ENCODE data around the gene FCGBP.

The FCGBP gene

DNA sequence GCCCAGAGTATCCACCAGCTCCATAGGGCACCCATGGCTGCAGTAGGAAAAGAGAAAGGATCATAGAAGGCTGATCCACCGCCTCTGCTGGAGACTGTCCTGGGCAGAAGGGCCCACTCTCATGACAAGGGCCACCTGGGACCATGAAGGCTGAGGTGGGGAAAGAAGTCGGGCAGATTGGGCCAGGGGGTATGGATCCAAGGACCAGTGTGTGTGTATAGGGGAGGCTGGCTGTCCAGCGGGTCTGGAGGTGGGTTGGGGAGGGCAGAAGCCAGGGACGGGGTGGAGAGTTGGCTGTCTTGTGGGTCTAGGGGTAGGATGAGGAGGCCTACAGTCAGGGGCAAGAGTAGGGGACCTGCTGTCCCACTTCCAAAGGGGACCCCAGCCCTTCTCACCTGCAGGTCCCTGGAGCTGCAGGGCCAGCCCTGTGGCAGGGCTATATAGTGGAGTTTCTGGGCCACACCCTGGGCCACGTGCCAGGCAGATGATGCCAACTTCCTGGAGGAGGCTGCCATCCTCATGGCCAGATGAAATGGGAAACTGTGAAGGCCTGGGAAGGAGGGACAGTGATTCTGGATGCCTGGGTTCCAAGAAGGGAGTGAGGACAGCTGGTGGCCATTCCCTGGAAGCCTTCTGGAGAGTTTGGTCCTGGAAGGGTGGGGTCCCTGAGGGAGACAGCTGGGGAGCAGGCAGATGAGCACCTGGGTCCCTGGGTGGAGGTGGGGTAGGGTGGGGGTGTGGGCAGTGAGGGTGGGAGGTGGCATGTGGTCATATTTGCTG, at the start of gene FCGBP:
Gene FCGBP (minus strand): TSS at position 51 of the 780 bp plus-strand sequence.
- Histone ChIP-seq H3K27ac (ENCODE audit: low read depth, low read length) (no peak within 1 kb of the TSS), H3K9ac (ENCODE audit: low read length) (no peak within 1 kb of the TSS), H3K4me1 (ENCODE audit: insufficient read depth, low read length) (no peaks in the 10 kb centered on the region), H3K9me3 (ENCODE audit: low read length) (no peaks in the 10 kb centered on the region), H3K36me3 (ENCODE audit: insufficient read depth, low read length) (no peaks in the 10 kb centered on the region), H3K27me3 (ENCODE audit: control insufficient read depth in 1 of 2, insufficient read depth in 2 of 2, low read length in 2 of 2) (peaks cover 0 to 3% of the 10 kb centered on the region in 2 donors), H3K4me3 (ENCODE audit: low read depth in 1 of 2, low read length in 2 of 2) (no peak within 1 kb of the TSS)

DNA sequence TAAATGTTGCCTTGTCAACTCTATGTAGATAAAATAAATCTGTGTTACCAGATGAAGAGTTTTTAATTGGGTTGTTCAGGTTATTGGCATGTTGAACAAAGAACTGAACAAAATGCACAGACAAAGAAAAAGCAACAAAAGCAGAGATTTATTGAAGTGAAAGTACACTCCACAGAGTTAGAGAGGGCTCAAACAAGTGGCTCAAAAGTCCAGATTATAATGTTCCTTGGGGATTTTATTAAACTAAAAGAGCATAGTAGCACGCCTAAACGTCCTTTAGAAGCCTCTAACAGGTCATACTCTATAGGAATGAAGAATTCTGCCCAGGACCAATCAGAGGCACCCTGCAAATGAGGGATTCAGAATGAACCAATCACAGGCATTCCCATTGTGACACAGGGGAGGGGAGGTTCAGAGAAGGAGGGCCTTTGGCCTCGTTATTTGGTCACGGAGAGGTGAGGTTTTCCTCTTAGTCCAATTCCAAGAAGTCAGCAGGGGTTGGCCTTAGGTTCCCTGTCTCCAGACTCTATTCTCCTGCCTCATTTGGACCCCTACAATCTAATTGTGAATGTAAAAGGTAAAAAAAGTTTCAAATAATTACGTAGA, 49.4 kb upstream of the FCGBP start:
- H3K9me3 ChIP-seq (ENCODE audit: low read length): peaks cover 8% of the 10 kb centered on the region
- no peak overlapping the region for H3K27ac ChIP-seq (ENCODE audit: low read depth, low read length)
- peaks cover 24% of the 10 kb centered on the region for H3K36me3 ChIP-seq (ENCODE audit: insufficient read depth, low read length)
- H3K4me3 ChIP-seq (ENCODE audit: low read depth in 1 of 2, low read length in 2 of 2): no peak overlapping the region
- H3K9ac ChIP-seq (ENCODE audit: low read length): no peak overlapping the region
- no peaks in the 10 kb centered on the region for H3K4me1 ChIP-seq (ENCODE audit: insufficient read depth, low read length)
- H3K27me3 ChIP-seq (ENCODE audit: control insufficient read depth in 1 of 2, insufficient read depth in 2 of 2, low read length in 2 of 2): no peaks in the 10 kb centered on the region

DNA sequence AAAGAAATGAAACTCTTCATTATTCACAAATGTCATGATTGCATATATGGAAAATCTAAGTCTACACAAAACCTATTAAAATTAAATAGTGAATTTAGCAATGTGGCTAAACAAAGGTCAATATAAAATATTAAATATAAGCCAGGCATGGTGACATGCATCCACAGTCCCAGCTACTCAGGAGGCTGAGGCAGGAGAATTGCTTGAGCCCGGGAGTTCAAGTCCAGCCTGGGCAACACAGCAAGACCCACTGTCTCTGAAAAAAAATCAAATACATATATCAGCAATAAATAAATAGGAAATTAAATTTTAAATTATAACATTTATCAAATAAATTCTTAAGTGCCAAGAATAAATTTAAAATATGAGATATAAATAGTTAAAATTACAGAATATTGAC, 48.4 kb upstream of the FCGBP start:
- H3K4me1 ChIP-seq (ENCODE audit: insufficient read depth, low read length): no peaks in the 10 kb centered on the region
- no peak overlapping the region for H3K4me3 ChIP-seq (ENCODE audit: low read depth in 1 of 2, low read length in 2 of 2)
- H3K36me3 ChIP-seq (ENCODE audit: insufficient read depth, low read length): peaks cover 31% of the 10 kb centered on the region
- H3K9ac ChIP-seq (ENCODE audit: low read length): no peak overlapping the region
- H3K27ac ChIP-seq (ENCODE audit: low read depth, low read length): no peak overlapping the region
- H3K9me3 ChIP-seq (ENCODE audit: low read length): peaks cover 8% of the 10 kb centered on the region
- H3K27me3 ChIP-seq (ENCODE audit: control insufficient read depth in 1 of 2, insufficient read depth in 2 of 2, low read length in 2 of 2): no peaks in the 10 kb centered on the region

DNA sequence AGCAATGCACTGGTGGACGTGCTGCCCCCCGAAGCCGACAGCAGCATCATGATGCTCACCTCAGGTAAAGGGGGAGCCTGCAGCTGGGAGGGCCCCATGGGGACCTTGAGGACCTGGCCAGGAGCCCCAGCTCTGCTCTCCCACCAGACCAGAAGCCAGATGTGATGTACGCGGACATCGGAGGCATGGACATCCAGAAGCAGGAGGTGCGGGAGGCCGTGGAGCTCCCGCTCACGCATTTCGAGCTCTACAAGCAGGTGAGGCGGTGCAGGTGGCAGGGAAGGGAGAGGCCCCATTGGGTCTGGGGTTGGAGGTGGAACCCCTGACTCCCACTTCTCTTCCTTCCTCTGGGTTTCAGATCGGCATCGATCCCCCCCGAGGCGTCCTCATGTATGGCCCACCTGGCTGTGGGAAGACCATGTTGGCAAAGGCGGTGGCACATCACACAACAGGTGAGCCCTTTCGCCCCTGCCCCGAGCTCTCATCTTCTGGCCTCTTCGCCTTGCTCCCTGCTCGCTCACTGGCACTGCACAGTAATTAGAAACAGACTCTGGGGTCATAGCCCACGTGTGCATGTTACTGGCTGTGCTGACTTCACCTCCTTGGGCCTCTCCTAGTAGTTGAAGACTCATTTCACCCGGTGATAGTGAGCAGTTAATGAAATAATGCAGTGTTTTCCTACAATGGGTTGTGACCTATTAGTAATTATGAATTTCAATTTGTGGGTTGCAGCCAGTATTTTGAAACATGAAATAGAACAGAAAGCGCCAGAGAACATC, 40.1 kb upstream of the FCGBP start:
- Histone ChIP-seq H3K27me3 (ENCODE audit: control insufficient read depth in 1 of 2, insufficient read depth in 2 of 2, low read length in 2 of 2) (no peaks in the 10 kb centered on the region), H3K27ac (ENCODE audit: low read depth, low read length) (no peak overlapping the region), H3K36me3 (ENCODE audit: insufficient read depth, low read length) (peaks cover 53% of the 10 kb centered on the region), H3K9ac (ENCODE audit: low read length) (no peak overlapping the region), H3K4me1 (ENCODE audit: insufficient read depth, low read length) (peaks cover 16% of the 10 kb centered on the region), H3K4me3 (ENCODE audit: low read depth in 1 of 2, low read length in 2 of 2) (no peak overlapping the region), H3K9me3 (ENCODE audit: low read length) (no peaks in the 10 kb centered on the region)

DNA sequence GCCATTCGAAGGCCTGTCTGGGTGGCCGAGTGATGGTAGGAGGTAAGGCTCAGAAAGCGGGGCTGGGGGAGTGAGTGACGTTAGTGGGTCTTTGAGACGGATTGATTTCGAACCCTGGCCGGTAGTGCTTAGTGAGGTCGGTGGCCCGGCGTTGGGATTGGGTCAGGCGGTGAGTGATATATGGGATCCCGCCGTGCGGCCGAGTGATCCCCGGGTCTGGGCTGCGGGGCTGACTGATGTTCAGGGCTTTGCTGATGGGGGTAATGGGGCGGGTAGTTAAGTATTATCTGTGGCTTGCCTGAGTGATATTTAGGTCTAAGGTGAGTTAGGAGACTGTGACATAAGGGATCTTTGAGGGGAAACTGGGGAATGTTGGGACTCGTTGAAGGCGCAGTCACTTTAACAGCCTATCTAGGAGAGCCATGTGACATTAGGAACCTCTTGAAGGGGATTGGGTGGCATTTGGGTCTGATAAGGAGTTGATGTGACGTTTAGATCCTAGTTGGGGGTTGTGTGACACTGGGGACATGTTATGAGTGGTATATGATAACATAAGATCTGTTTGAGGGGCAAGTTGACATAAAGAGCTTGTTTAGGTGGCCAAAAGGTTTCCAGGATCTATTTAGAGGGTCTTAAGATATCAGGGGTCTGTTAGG, 37.1 kb upstream of the FCGBP start:
- H3K27me3 ChIP-seq (ENCODE audit: control insufficient read depth in 1 of 2, insufficient read depth in 2 of 2, low read length in 2 of 2): no peaks in the 10 kb centered on the region
- H3K36me3 ChIP-seq (ENCODE audit: insufficient read depth, low read length): peaks cover 33% of the 10 kb centered on the region
- H3K27ac ChIP-seq (ENCODE audit: low read depth, low read length): peak overlapping the region; percentile 87
- no peaks in the 10 kb centered on the region for H3K9me3 ChIP-seq (ENCODE audit: low read length)
- peak overlapping the region; percentile 89 to 93 for H3K4me3 ChIP-seq (ENCODE audit: low read depth in 1 of 2, low read length in 2 of 2)
- H3K9ac ChIP-seq (ENCODE audit: low read length): peak overlapping the region; percentile 89
- H3K4me1 ChIP-seq (ENCODE audit: insufficient read depth, low read length): peaks cover 16% of the 10 kb centered on the region

DNA sequence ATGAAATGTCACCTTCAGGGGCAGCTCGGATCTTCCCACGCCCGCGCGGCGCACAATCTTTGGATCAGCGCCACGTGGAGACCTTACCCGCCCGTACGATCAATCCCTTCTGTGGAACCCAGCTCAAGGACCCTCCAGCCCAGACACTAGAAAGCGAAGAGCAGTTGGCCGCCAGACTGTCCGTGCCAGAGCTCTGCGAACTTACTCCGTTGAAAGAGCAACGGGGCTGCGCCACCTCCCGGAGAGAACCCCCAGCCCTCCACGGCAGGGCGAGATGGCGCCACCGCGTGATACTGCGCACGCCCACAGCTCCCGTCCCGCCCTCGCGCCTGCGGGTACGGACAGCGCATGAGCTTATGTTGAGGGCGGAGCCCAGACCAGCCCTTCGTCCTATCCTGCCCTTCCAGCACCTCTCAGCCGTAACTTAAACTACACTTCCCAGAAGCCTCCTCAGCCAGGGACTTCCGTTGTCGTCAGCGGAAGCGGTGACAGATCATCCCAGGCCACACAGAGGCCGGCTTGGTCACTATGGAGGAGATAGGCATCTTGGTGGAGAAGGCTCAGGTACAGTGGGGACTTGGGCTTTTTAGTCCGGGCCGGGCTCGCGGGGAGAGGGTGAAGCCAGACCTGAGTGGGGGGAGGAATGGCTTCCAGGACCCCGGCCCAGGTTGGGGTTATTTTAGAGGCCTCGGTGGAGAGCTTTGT, 36.4 kb upstream of the FCGBP start, which contains the start of gene PSMC4:
Gene PSMC4 (plus strand): TSS at position 491 of the 705 bp plus-strand sequence. CDS start 38 bp downstream, at position 529.
- peaks cover 33% of the 10 kb centered on the region for H3K36me3 ChIP-seq (ENCODE audit: insufficient read depth, low read length)

DNA sequence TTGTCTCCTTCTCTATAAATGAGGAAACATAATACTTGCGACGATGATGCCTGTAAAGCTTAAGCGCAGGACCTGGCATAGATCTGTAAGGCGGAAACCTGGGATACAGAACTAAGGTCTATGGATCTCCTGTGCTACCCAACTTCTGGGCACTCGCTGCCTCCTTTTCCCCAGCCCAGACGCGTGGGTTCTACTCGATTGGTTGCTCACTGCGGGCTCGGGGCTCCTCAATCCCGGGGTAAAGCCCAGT, 35.9 kb upstream of the FCGBP start:
- H3K9ac ChIP-seq (ENCODE audit: low read length): peak overlapping the region; percentile 89
- H3K36me3 ChIP-seq (ENCODE audit: insufficient read depth, low read length): peaks cover 29% of the 10 kb centered on the region
- peak overlapping the region; percentile 79 for H3K27ac ChIP-seq (ENCODE audit: low read depth, low read length)
- H3K9me3 ChIP-seq (ENCODE audit: low read length): no peaks in the 10 kb centered on the region
- H3K4me1 ChIP-seq (ENCODE audit: insufficient read depth, low read length): peaks cover 16% of the 10 kb centered on the region
- H3K4me3 ChIP-seq (ENCODE audit: low read depth in 1 of 2, low read length in 2 of 2): peak overlapping the region; percentile 47 to 89
- no peaks in the 10 kb centered on the region for H3K27me3 ChIP-seq (ENCODE audit: control insufficient read depth in 1 of 2, insufficient read depth in 2 of 2, low read length in 2 of 2)

More for the DNA sequence above, 36.4 kb upstream of the FCGBP start, which contains the start of gene PSMC4:
- H3K9ac ChIP-seq (ENCODE audit: low read length): peak within 1 kb of the TSS; percentile 89
- peak within 1 kb of the TSS; percentile 89 to 93 for H3K4me3 ChIP-seq (ENCODE audit: low read depth in 1 of 2, low read length in 2 of 2)
- peaks cover 16% of the 10 kb centered on the region for H3K4me1 ChIP-seq (ENCODE audit: insufficient read depth, low read length)
- H3K27me3 ChIP-seq (ENCODE audit: control insufficient read depth in 1 of 2, insufficient read depth in 2 of 2, low read length in 2 of 2): no peaks in the 10 kb centered on the region
- peak within 1 kb of the TSS; percentile 87 for H3K27ac ChIP-seq (ENCODE audit: low read depth, low read length)
- no peaks in the 10 kb centered on the region for H3K9me3 ChIP-seq (ENCODE audit: low read length)

DNA sequence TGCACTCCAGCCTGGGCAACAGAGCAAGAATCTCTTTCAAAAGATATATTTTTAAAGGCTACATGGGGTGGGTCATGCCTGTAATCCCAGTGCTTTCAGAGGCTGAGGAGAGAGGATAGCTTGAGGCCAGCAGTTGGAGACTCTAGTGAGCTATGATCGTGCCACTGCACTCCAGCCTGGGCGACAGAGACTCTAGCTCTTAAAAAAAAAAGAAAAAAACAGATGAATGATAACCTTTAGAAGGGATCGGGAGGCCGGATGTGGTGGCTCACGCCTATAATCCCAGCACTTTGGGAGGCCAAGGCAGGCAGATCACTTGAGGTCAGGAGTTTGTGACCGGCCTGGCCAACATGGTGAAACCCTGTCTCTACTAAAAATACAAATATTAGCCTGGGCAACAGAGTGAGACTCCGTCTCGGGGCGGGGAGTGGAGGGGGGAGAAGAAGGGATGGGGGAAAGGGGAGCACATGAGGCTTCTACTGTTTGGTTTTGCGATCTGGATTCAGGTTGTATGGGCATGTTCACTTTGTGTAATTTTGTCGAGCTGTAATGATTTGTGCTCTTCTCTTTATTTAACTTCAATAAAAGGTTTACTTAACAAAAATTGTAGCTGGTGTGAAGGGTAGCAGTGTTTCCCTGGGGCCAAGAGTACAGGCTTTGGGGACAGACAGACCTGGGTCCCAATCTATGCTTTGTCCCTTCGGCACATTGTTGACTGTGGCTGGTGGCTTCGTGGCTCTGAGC, 35.4 kb upstream of the FCGBP start:
- Histone ChIP-seq H3K27me3 (ENCODE audit: control insufficient read depth in 1 of 2, insufficient read depth in 2 of 2, low read length in 2 of 2) (no peaks in the 10 kb centered on the region), H3K9ac (ENCODE audit: low read length) (peak overlapping the region; percentile 89), H3K9me3 (ENCODE audit: low read length) (no peaks in the 10 kb centered on the region), H3K4me1 (ENCODE audit: insufficient read depth, low read length) (peaks cover 16% of the 10 kb centered on the region), H3K4me3 (ENCODE audit: low read depth in 1 of 2, low read length in 2 of 2) (peak overlapping the region; percentile 47 to 89), H3K36me3 (ENCODE audit: insufficient read depth, low read length) (peaks cover 26% of the 10 kb centered on the region), H3K27ac (ENCODE audit: low read depth, low read length) (peak overlapping the region; percentile 79)

DNA sequence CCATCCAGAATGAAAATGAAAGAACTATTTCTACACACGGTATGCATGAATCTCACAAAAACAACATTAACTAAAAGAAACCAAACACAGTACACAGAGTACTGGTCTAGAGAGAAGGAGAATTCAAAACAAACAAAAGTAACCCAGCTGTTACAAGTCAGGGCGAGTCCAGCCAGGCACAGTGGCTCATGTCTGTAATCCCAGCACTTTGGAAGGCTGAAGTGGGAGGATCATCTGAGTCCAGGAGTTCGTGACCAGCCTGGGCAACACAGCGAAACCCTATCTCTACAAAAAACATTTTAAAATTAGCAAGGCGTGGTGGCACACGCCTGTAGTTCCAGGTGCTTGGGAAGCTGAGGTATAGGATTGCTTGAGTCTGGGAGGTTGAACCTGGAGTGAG, 34.8 kb upstream of the FCGBP start:
- no peak overlapping the region for H3K9ac ChIP-seq (ENCODE audit: low read length)
- no peak overlapping the region for H3K27ac ChIP-seq (ENCODE audit: low read depth, low read length)
- H3K4me3 ChIP-seq (ENCODE audit: low read depth in 1 of 2, low read length in 2 of 2): no peak overlapping the region
- no peaks in the 10 kb centered on the region for H3K9me3 ChIP-seq (ENCODE audit: low read length)
- H3K36me3 ChIP-seq (ENCODE audit: insufficient read depth, low read length): peaks cover 20% of the 10 kb centered on the region
- H3K4me1 ChIP-seq (ENCODE audit: insufficient read depth, low read length): peaks cover 16% of the 10 kb centered on the region
- H3K27me3 ChIP-seq (ENCODE audit: control insufficient read depth in 1 of 2, insufficient read depth in 2 of 2, low read length in 2 of 2): no peaks in the 10 kb centered on the region

DNA sequence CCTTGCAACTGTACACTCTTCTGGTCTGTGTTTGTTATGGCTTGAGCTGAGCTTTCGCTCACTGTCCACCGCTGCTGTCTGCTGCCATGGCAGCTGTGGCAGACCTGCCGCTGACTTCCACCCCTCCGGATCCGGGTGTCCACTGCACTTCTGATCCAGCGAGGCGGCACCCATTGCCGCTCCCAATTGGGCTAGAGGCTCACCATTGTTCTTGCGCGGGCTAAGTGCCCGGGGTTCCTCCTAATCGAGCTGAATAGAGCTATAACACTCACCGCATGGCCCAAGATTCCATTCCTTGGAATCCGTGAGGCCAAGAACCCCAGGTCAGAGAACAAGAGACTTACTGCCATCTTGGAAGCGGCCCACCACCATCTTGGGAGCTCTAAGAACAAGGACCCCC, 34.4 kb upstream of the FCGBP start:
- H3K27ac ChIP-seq (ENCODE audit: low read depth, low read length): no peak overlapping the region
- H3K4me1 ChIP-seq (ENCODE audit: insufficient read depth, low read length): peaks cover 16% of the 10 kb centered on the region
- no peak overlapping the region for H3K9ac ChIP-seq (ENCODE audit: low read length)
- no peaks in the 10 kb centered on the region for H3K27me3 ChIP-seq (ENCODE audit: control insufficient read depth in 1 of 2, insufficient read depth in 2 of 2, low read length in 2 of 2)
- H3K36me3 ChIP-seq (ENCODE audit: insufficient read depth, low read length): peaks cover 15% of the 10 kb centered on the region
- H3K4me3 ChIP-seq (ENCODE audit: low read depth in 1 of 2, low read length in 2 of 2): no peak overlapping the region
- H3K9me3 ChIP-seq (ENCODE audit: low read length): no peaks in the 10 kb centered on the region
